A549 (cell line): ENCODE measurements around the gene CBX4.

ENCODE experiments used
- BHLHE40 ChIP-seq: IDR thresholded peaks from 2 replicates; pipeline ENCODE4 v1.6.1; 2012; ENCODE audit warnings: low read depth, low read length, inconsistent platforms
- CBX8 ChIP-seq: fragments of 200-600 bp; sonication (generic); IDR thresholded peaks from 2 replicates; pipeline ENCODE4 v1.6.1; 2016
- MYC ChIP-seq: IDR thresholded peaks from 2 replicates; pipeline ENCODE4 v1.6.1; 2012; ENCODE audit warnings: mild to moderate bottlenecking, inconsistent platforms, low read length, improper control_type of control experiment, borderline replicate concordance
- POLR2A ChIP-seq: IDR thresholded peaks from 2 replicates; pipeline ENCODE4 v1.6.1; 2012; ENCODE audit warnings: mild to moderate bottlenecking, low read length
- RAD21 ChIP-seq, 2 experiments: fragments of >200 bp in 1 of 2; sonication (Bioruptor Twin) in 1 of 2; formaldehyde crosslinking in 1 of 2; IDR thresholded peaks in 1 of 2; conservative IDR thresholded peaks in 1 of 2; 2 replicates in 1 of 2; 3 replicates in 1 of 2; pipeline ENCODE4 v1.6.1; 2012 to 2018; ENCODE audit warnings: inconsistent platforms in 1 of 2
- TF ChIP-seq, protein P1 (sequence below): fragments of >200 bp; sonication (Bioruptor Twin); formaldehyde crosslinking; IDR thresholded peaks from 3 replicates; pipeline ENCODE4 v1.5.1; 2016
- TF ChIP-seq, protein P2 (sequence below): fragments of 200-600 bp; sonication (generic); IDR thresholded peaks from 2 replicates; pipeline ENCODE4 v1.6.1; 2016; ENCODE audit warnings: antibody characterized with exemption, mild to moderate bottlenecking, moderate library complexity

DNA sequence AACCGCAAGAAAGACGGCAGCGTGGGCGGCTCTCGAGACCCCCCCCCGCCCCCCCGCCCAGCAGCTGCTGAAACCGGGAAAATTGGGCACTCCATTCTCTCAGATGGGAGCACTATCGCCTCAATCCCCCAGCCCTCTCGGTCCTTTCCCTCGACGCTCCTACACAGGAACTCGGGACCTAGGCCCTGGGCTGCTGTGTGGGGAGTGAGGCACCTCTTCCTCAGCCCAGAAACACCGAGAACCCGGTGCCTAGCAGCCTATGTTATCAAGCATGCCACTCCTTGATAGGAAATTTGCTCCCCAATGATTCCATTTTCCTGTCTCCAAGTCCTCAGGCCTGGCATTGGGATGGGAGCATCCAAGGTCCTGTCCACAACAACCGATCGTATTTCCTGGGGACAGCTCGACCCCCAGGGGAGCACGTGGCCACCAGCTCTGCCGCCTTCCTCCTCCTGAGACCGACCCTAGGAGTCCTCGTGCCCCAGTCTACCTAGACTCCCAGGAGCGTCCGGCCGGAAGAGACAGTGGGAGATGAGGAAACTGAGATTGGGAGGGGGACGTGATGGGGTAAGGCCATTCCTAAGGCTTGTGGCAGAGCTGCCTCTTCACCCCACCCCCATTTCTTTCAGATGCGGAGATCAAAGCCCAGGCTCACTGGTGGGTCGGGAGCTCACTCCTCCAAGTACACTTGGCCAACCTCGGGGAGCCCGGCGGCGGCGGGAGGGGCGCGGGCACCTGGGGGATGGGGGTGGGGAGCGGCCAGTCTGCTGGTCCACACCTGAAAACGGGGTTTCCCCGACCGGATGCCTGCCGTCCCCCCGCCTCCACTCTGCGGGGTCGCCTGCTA, 24.9 kb downstream of the CBX4 start:
- TF ChIP-seq, protein P1, sequence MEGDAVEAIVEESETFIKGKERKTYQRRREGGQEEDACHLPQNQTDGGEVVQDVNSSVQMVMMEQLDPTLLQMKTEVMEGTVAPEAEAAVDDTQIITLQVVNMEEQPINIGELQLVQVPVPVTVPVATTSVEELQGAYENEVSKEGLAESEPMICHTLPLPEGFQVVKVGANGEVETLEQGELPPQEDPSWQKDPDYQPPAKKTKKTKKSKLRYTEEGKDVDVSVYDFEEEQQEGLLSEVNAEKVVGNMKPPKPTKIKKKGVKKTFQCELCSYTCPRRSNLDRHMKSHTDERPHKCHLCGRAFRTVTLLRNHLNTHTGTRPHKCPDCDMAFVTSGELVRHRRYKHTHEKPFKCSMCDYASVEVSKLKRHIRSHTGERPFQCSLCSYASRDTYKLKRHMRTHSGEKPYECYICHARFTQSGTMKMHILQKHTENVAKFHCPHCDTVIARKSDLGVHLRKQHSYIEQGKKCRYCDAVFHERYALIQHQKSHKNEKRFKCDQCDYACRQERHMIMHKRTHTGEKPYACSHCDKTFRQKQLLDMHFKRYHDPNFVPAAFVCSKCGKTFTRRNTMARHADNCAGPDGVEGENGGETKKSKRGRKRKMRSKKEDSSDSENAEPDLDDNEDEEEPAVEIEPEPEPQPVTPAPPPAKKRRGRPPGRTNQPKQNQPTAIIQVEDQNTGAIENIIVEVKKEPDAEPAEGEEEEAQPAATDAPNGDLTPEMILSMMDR, result no peak
- TF ChIP-seq CBX8, result no peak
- no peak for TF ChIP-seq POLR2A
- no peak for TF ChIP-seq MYC
- TF ChIP-seq, protein P2, sequence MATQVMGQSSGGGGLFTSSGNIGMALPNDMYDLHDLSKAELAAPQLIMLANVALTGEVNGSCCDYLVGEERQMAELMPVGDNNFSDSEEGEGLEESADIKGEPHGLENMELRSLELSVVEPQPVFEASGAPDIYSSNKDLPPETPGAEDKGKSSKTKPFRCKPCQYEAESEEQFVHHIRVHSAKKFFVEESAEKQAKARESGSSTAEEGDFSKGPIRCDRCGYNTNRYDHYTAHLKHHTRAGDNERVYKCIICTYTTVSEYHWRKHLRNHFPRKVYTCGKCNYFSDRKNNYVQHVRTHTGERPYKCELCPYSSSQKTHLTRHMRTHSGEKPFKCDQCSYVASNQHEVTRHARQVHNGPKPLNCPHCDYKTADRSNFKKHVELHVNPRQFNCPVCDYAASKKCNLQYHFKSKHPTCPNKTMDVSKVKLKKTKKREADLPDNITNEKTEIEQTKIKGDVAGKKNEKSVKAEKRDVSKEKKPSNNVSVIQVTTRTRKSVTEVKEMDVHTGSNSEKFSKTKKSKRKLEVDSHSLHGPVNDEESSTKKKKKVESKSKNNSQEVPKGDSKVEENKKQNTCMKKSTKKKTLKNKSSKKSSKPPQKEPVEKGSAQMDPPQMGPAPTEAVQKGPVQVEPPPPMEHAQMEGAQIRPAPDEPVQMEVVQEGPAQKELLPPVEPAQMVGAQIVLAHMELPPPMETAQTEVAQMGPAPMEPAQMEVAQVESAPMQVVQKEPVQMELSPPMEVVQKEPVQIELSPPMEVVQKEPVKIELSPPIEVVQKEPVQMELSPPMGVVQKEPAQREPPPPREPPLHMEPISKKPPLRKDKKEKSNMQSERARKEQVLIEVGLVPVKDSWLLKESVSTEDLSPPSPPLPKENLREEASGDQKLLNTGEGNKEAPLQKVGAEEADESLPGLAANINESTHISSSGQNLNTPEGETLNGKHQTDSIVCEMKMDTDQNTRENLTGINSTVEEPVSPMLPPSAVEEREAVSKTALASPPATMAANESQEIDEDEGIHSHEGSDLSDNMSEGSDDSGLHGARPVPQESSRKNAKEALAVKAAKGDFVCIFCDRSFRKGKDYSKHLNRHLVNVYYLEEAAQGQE, result no peak
- TF ChIP-seq BHLHE40, result no peak
- TF ChIP-seq RAD21 (conservative IDR thresholded peaks at IDR 0.05 in 1 of 2, IDR thresholded peaks at IDR 0.05 in 1 of 2), result no peak
